ENCODE measurements around the gene SLC4A4. TPM values are rescaled to one million over a fixed set of nuclear protein-coding genes. Genes with fewer than 3 reads are reported as not detected.

The SLC4A4 gene
- total RNA-seq, 1 donor: 13.0 TPM

DNA sequence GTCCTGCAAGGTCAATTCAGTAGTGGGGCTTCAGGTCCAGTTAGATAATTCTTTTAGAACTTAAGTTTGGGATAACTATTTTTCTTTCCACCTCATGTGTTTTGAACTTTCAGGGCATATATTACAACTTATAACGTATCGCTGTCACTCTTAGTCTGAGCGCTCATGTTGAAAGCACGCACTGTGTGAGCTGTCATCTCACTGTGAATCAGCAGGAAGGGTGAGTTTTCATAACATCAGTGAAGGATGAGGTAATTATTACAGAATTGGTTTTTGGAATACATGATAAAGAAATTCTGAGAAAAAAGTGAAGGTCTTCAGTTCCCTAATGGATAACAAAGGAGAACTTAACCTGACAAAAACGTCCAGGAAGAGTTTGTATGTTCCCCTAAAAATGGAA lies 45.1 kb upstream of the SLC4A4 start:
- peak overlapping the region; percentile 96 for H3K27ac ChIP-seq (ENCODE audit: low read depth, low read length)

DNA sequence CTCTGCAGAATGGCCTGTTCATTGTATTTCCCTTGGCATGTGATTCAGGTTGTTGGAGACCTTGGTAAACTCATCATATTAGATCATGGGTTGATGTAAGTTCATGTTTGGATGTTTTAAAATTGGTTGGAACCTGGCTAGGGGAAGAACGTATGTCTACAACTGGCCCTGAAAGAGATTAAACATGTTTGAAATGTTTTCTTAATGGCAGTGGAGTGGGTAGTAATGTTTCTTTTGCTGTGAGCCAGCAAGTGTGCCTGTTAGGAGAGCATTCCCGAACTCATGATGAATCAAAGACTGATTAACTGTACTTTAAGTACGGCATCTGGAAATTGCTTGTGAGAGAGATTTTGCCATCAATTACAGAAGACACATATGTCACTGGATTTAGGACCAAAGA lies 44.5 kb upstream of the SLC4A4 start:
- H3K27me3 ChIP-seq (ENCODE audit: insufficient read depth, low read length): no peaks in the 10 kb centered on the region
- peak overlapping the region; percentile 96 for H3K27ac ChIP-seq (ENCODE audit: low read depth, low read length)
- peaks cover 3% of the 10 kb centered on the region for H4K20me1 ChIP-seq (ENCODE audit: insufficient read depth, low read length)
- H2AFZ ChIP-seq (ENCODE audit: low read length): peak overlapping the region; percentile 2
- H3K36me3 ChIP-seq (ENCODE audit: insufficient read depth, low read length): no peaks in the 10 kb centered on the region
- peak; percentile 8 for DNase-seq (ENCODE audit: insufficient read length, low spot score, missing footprints)
- H3K79me2 ChIP-seq (ENCODE audit: insufficient read depth, low read length): peaks cover 24% of the 10 kb centered on the region
- H3K4me2 ChIP-seq (ENCODE audit: insufficient read depth, low read length): peak overlapping the region; percentile 64
- H3K4me3 ChIP-seq (ENCODE audit: insufficient read depth, low read length): peak overlapping the region; percentile 6
- no peaks in the 10 kb centered on the region for H3K9me3 ChIP-seq (ENCODE audit: low read depth, low read length)
- TF ChIP-seq, protein P1, sequence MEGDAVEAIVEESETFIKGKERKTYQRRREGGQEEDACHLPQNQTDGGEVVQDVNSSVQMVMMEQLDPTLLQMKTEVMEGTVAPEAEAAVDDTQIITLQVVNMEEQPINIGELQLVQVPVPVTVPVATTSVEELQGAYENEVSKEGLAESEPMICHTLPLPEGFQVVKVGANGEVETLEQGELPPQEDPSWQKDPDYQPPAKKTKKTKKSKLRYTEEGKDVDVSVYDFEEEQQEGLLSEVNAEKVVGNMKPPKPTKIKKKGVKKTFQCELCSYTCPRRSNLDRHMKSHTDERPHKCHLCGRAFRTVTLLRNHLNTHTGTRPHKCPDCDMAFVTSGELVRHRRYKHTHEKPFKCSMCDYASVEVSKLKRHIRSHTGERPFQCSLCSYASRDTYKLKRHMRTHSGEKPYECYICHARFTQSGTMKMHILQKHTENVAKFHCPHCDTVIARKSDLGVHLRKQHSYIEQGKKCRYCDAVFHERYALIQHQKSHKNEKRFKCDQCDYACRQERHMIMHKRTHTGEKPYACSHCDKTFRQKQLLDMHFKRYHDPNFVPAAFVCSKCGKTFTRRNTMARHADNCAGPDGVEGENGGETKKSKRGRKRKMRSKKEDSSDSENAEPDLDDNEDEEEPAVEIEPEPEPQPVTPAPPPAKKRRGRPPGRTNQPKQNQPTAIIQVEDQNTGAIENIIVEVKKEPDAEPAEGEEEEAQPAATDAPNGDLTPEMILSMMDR (IDR thresholded peaks at IDR 0.05; ENCODE audit: extremely low read depth, low read depth, low read length): no peak
- H3K4me1 ChIP-seq (ENCODE audit: insufficient read depth, low read length): peaks cover 53% of the 10 kb centered on the region

More for the DNA sequence above, 45.1 kb upstream of the SLC4A4 start:
- TF ChIP-seq, protein P1 (IDR thresholded peaks at IDR 0.05; ENCODE audit: extremely low read depth, low read depth, low read length): no peak
- peak overlapping the region; percentile 6 for H3K4me3 ChIP-seq (ENCODE audit: insufficient read depth, low read length)
- peak overlapping the region; percentile 64 for H3K4me2 ChIP-seq (ENCODE audit: insufficient read depth, low read length)
- DNase-seq (ENCODE audit: insufficient read length, low spot score, missing footprints): peak; percentile 58
- H4K20me1 ChIP-seq (ENCODE audit: insufficient read depth, low read length): no peaks in the 10 kb centered on the region
- H3K36me3 ChIP-seq (ENCODE audit: insufficient read depth, low read length): no peaks in the 10 kb centered on the region
- H3K27me3 ChIP-seq (ENCODE audit: insufficient read depth, low read length): no peaks in the 10 kb centered on the region
- no peak overlapping the region for H2AFZ ChIP-seq (ENCODE audit: low read length)
- H3K79me2 ChIP-seq (ENCODE audit: insufficient read depth, low read length): peaks cover 25% of the 10 kb centered on the region
- H3K9me3 ChIP-seq (ENCODE audit: low read depth, low read length): no peaks in the 10 kb centered on the region
- peaks cover 54% of the 10 kb centered on the region for H3K4me1 ChIP-seq (ENCODE audit: insufficient read depth, low read length)

DNA sequence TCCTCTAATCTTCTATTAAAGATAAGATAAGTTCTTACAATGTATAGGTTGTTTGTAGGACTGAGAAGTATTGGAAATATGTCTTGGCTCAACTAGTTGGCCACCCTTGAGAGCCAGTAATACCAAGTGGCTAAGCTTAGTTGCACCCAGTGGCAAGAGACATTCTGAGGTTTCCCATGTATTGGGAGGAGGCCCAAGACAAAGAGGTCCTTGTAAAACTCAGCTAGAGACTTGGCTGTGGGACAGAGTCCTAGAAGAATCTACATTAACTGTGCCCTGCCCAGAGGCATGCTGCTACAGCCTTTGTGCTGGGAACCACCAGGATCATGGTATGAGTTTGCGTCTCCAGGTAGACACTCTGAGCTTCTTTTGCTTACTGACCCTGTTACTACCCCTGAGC lies 41.9 kb upstream of the SLC4A4 start:
- no peak for DNase-seq (ENCODE audit: insufficient read length, low spot score, missing footprints)
- TF ChIP-seq, protein P1 (IDR thresholded peaks at IDR 0.05; ENCODE audit: extremely low read depth, low read depth, low read length): no peak
- H3K36me3 ChIP-seq (ENCODE audit: insufficient read depth, low read length): no peaks in the 10 kb centered on the region

DNA sequence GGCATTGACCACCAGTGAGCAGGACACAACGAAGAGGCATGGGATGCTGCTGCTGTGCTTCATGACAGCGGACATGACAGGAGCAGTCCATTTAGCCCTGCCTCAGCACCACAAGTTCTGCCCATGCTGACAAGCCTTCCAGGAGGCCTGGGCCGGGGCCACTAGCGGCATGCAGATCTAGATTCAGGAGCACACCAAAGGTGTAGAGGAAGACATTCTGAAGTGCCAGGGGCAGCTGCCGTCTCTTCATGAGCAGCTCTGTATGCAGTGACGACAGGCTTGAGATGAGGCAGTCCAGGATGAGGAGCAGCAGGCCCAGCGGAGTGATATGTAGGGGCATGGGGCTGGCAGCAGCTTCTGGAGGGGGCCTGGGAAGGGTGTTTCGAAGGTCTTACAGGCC lies 38.5 kb upstream of the SLC4A4 start:
- no peak overlapping the region for H3K4me3 ChIP-seq (ENCODE audit: insufficient read depth, low read length)
- no peak overlapping the region for H3K27ac ChIP-seq (ENCODE audit: low read depth, low read length)
- peaks cover 36% of the 10 kb centered on the region for H3K79me2 ChIP-seq (ENCODE audit: insufficient read depth, low read length)
- H3K4me1 ChIP-seq (ENCODE audit: insufficient read depth, low read length): peaks cover 44% of the 10 kb centered on the region
- H3K4me2 ChIP-seq (ENCODE audit: insufficient read depth, low read length): no peak overlapping the region
- H2AFZ ChIP-seq (ENCODE audit: low read length): no peak overlapping the region
- DNase-seq (ENCODE audit: insufficient read length, low spot score, missing footprints): no peak
- peaks cover 3% of the 10 kb centered on the region for H4K20me1 ChIP-seq (ENCODE audit: insufficient read depth, low read length)
- no peaks in the 10 kb centered on the region for H3K9me3 ChIP-seq (ENCODE audit: low read depth, low read length)
- H3K27me3 ChIP-seq (ENCODE audit: insufficient read depth, low read length): no peaks in the 10 kb centered on the region
- TF ChIP-seq, protein P1 (IDR thresholded peaks at IDR 0.05; ENCODE audit: extremely low read depth, low read depth, low read length): no peak
- no peaks in the 10 kb centered on the region for H3K36me3 ChIP-seq (ENCODE audit: insufficient read depth, low read length)

More for the DNA sequence above, 41.9 kb upstream of the SLC4A4 start:
- peaks cover 43% of the 10 kb centered on the region for H3K4me1 ChIP-seq (ENCODE audit: insufficient read depth, low read length)
- peaks cover 3% of the 10 kb centered on the region for H4K20me1 ChIP-seq (ENCODE audit: insufficient read depth, low read length)
- H3K4me2 ChIP-seq (ENCODE audit: insufficient read depth, low read length): no peak overlapping the region
- peak overlapping the region; percentile 16 for H3K27ac ChIP-seq (ENCODE audit: low read depth, low read length)
- no peaks in the 10 kb centered on the region for H3K9me3 ChIP-seq (ENCODE audit: low read depth, low read length)
- H3K4me3 ChIP-seq (ENCODE audit: insufficient read depth, low read length): no peak overlapping the region
- H3K79me2 ChIP-seq (ENCODE audit: insufficient read depth, low read length): peaks cover 38% of the 10 kb centered on the region
- H2AFZ ChIP-seq (ENCODE audit: low read length): peak overlapping the region; percentile 2
- no peaks in the 10 kb centered on the region for H3K27me3 ChIP-seq (ENCODE audit: insufficient read depth, low read length)
